ENCODE data around the gene PDE10A.

- TF ChIP-seq CTCF (IDR thresholded peaks at IDR 0.05): no peak
- no peak for TF ChIP-seq POLR2A (IDR thresholded peaks at IDR 0.05)
Observed at GRCh38 chr6:165292657-165293056, 370.4 kb downstream of the PDE10A start.
